HG03060 (cell line): Measurements from ENCODE around the gene UNC93B1.

Experiments
- ATAC-seq: cut with Tn5 transposase; IDR thresholded peaks from one replicate; pipeline ENCODE4 v1.9.1; 2021; ENCODE audit warnings: low read depth, moderate number of reproducible peaks; ENCODE audit not compliant: unreplicated experiment

The UNC93B1 gene

GRCh38 chr11:68024508-68024907 is 20.6 kb upstream of the UNC93B1 start:
- no peak for ATAC-seq

- ATAC-seq, result no peak
These were observed 18.6 kb upstream of the UNC93B1 start for GRCh38 chr11:68022531-68022930.

GRCh38 chr11:68021167-68021787 is 17.4 kb upstream of the UNC93B1 start:
- ATAC-seq, result no peak

GRCh38 chr11:68020575-68020974 is 16.7 kb upstream of the UNC93B1 start:
- ATAC-seq, result no peak

- no peak for ATAC-seq
These were observed 15.6 kb upstream of the UNC93B1 start for GRCh38 chr11:68019486-68019885.

GRCh38 chr11:68018730-68019190 is 14.9 kb upstream of the UNC93B1 start:
- ATAC-seq, result no peak

GRCh38 chr11:68017980-68018729 is 14.3 kb upstream of the UNC93B1 start:
- ATAC-seq, result no peak

- ATAC-seq, result no peak
These were observed 13.3 kb upstream of the UNC93B1 start for GRCh38 chr11:68016904-68017817.

GRCh38 chr11:68016161-68016903 is 12.4 kb upstream of the UNC93B1 start:
- ATAC-seq, result no peak

- no peak for ATAC-seq
These were observed 11.6 kb upstream of the UNC93B1 start for GRCh38 chr11:68015467-68015866.

GRCh38 chr11:68014947-68015447 is 11.1 kb upstream of the UNC93B1 start:
- no peak for ATAC-seq

GRCh38 chr11:68014157-68014946 is 10.5 kb upstream of the UNC93B1 start:
- no peak for ATAC-seq

GRCh38 chr11:68013611-68014156 is 9.8 kb upstream of the UNC93B1 start:
- ATAC-seq, result no peak

- ATAC-seq, result no peak
These were observed 9.1 kb upstream of the UNC93B1 start for GRCh38 chr11:68012843-68013610.

GRCh38 chr11:68012044-68012842 is 8.3 kb upstream of the UNC93B1 start:
- no peak for ATAC-seq

- no peak for ATAC-seq
These were observed 7.4 kb upstream of the UNC93B1 start for GRCh38 chr11:68011051-68011943.
